GDM1 (cell line): ENCODE measurements around the gene GAL3ST3.

Source experiments
- DNase-seq: peaks from one replicate; lab custom pipeline; 2025; lab: John Stamatoyannopoulos, UW

GAL3ST3 gene

GRCh38 chr11:66069715-66070603, 21.0 kb upstream of the GAL3ST3 start, which contains the start of gene PACS1:
Gene PACS1, plus strand, starts transcription at chr11:66070272. Its CDS starts 215 bp downstream, at chr11:66070487.
- peak; percentile 89 for DNase-seq

DNA sequence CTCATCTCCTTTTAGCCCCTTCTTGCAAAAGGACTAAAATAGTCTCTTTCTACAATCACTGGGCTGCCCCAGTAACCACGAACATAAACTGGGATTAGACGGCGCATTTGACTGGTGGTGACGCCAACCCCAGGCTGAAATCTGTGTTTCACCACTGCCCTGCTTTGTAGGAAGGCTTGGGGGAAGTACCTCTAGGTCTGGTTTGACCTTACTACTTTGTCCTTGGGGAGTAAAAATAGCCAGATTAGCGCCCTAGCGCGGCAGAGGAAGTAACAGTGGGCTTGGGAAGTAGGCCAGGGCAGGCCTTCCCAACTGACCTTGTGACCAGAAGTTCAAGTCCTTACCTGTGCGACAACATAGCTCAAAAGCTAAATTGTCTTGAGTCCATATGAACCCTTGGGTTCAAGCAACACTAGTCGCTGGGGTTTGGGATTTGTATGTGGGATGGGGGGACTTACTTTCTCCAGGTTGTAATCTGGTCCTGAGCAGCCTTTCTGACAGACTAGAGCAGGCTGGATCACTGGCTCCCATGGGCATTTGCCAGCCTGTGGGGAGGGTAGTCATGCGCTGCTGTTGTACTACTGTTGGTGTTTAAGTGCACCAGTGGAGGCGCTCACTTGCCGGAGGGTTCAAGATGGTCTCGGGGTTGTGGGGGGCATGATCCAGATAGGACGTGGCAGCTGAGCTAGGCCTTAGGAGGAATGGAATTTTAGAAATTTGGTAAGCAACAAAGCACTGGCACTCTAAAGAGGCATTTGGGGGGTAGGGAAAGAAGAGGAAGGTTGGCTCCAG, 20.2 kb upstream of the GAL3ST3 start:
- no peak for DNase-seq

GRCh38 chr11:66068154-66068821, 19.3 kb upstream of the GAL3ST3 start:
- peak; percentile 66 for DNase-seq

GRCh38 chr11:66067640-66068039, 18.7 kb upstream of the GAL3ST3 start:
- no peak for DNase-seq

GRCh38 chr11:66066751-66067150, 17.8 kb upstream of the GAL3ST3 start:
- DNase-seq: no peak

- no peak for DNase-seq
Observed at GRCh38 chr11:66064571-66064970, 15.6 kb upstream of the GAL3ST3 start.

- no peak for DNase-seq
Observed at GRCh38 chr11:66063900-66064299, 14.9 kb upstream of the GAL3ST3 start.

GRCh38 chr11:66062408-66062807, 13.4 kb upstream of the GAL3ST3 start:
- DNase-seq: no peak

- DNase-seq: no peak
Observed at GRCh38 chr11:66061268-66061667, 12.3 kb upstream of the GAL3ST3 start.

DNA sequence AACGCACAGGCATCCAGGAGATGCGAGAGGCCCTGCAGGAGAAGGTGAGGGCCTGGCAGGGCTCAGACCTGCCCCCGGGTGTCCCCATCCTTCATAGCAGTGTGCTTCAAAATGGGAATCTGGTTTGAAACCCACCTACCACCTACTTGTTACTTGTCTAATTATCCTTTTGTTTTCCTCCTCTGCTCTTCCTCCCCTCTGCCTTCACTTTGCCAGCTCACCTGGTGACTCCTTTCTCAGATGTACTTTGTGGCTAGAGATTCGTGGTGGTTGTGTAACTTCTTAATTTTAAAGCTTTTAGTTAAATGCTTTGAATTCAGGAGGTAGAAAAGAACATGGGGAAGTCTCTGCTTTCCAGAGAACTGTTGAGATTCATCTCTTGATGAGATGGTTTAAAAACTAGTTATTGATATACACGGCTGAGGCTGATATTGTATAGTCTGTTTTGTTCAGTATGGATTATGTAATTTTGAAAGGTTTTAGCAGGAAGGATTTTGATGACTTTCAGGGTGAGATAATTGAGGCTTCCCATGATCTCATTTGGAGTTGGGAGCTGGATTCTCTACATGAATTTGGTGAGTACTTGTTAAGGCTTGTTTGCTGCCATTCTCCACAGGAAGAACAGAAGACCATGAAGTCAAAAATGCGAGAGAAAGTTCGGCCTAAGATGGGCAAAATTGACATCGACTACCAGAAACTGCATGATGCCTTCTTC, 11.2 kb upstream of the GAL3ST3 start:
- DNase-seq: no peak

- DNase-seq: no peak
Observed at GRCh38 chr11:66056501-66056900, 7.5 kb upstream of the GAL3ST3 start.

DNA sequence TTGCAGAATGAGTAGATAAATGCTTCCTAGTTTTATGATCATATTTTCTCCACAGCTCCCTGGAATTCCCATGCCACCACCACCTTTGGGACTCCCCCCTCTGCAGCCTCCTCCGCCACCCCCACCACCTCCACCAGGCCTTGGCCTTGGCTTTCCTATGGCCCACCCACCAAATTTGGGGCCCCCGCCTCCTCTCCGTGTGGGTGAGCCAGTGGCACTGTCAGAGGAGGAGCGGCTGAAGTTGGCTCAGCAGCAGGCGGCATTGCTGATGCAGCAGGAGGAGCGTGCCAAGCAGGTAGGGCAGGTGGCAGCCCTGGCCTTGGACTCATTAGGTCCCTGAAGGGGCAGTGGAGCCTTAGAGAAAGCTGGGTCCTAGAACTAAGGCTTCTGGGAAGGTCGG, 6.1 kb upstream of the GAL3ST3 start:
- DNase-seq: no peak

GRCh38 chr11:66052664-66052982, 3.7 kb upstream of the GAL3ST3 start:
- no peak for DNase-seq

DNA sequence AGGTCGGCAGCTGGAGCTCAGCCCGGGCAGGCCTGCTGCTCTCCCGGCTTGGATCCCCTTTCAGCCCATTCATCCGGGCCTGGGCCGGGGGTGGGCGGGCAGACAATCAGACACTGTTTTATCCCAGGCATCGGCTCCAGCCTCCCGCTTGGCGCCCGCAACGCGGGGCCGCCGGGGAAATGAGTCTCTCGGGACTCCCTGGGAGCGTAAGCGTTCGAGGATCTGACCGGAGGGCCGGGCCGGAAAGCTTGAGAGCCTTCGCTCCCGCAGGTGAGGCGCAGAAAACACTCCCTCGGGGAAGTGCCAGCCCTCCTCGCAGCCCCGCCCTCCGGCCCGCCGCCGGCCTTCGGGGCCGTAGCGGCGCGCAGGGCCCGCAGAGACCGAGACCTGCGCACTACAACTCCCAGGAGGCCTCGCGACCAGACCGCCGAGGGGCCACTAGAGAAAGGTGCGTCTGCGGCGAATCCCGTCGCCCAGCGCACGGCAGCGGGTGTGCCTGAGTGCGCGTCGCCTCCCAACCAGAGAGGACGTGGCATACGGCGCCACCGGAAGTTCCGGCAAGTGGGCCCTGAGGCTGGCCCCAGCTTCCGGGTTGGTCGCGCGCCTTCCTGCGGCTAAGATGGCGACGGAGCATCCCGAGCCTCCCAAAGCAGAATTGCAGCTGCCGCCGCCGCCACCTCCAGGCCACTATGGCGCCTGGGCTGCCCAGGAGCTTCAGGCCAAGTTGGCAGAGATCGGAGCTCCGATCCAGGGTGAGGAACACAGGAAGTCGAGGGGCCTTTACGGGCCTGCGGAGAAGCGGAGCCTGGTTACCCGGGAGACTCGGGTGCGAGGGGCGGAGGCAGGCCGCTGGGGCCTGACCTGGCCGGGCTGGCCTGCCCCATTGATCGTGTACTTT, 3.1 kb upstream of the GAL3ST3 start, which contains the start of gene SF3B2:
Gene SF3B2, plus strand, starts transcription at position 599 of the 898 bp plus-strand sequence. Its CDS starts 21 bp downstream, at position 620.
- DNase-seq: peak; percentile 98

- no peak for DNase-seq
Observed at GRCh38 chr11:66051371-66051765, 2.4 kb upstream of the GAL3ST3 start.

- no peak for DNase-seq
Observed at GRCh38 chr11:66050581-66051231, 1.7 kb upstream of the GAL3ST3 start.

DNA sequence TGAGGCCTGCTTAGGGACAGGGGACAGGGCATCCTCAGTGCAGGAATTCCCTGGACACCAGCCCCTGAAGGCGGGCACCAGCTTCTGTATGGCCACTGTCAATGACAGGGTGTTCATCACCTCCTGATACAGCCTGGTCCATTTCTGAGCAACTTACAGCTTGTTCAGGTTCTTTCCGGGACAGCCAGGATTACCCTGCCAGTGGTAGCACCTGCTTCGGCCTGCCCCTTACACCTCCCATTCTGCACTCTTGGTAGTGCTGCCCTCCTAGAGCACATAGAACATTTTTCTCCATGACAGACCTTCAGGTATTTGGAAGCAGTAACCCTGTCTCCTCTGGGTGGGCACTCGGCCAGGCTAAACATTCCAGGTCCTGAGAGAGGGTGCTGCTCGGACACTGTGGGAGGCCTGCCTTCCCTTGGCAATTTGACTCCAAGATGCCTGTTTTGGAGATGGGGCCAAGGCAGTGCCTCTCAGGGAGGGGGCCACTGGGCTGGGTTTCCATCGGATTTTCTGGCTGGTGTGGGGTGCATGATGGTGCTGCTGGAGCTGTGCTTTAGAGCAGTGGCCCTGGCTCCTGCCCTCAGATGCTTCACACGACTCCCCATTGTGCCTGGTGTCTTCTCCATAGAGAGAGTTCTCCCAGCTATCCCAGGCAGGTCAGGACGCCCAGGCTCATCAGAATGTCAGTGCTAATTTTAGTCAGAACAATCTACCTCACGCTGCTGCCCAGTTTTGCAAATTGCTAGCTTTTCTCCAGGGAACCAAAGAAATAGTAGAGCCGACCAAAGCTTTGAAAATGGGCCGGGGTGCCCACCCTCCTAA, 1.2 kb downstream of the GAL3ST3 start:
- DNase-seq: no peak

DNA sequence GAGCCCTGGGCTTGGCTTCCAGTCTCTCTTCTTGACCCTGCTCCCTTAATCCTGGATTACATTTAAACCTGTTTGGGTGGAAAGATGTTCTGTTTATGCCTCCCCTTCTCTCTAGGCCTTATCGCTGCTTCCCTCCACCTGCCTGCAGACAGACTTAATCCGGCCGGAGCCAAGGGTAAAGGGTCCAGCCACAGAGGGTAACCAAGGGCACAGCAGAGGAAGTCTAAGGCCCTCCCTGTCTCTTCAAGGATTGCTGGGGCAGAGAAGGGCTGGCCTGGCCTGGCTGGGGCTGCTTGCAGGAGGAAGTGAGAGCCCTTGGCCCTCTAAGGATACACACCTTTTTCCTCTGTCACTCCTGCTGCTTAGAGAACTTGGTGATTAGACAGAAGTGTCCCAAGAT, 2.1 kb downstream of the GAL3ST3 start:
- no peak for DNase-seq

GRCh38 chr11:66045177-66045639, 3.8 kb downstream of the GAL3ST3 start:
- peak; percentile 66 for DNase-seq
